H1 (cell line): ENCODE results near the gene TUBA4B. TPM values are rescaled to one million over a fixed set of nuclear protein-coding genes. Genes with fewer than 3 reads are reported as not detected.

ENCODE experiments used
- CTCF ChIA-PET: fragments of 300-600 bp; sonication (Branson Sonifier 250); formaldehyde crosslinking; loops from one replicate; lab custom pipeline; 2021; ENCODE audit not compliant: partially characterized antibody; lab: Charles Lee
- POLR2A ChIA-PET: fragments of 300-600 bp; sonication (Branson Sonifier 250); formaldehyde crosslinking; loops from one replicate; lab custom pipeline; 2021; ENCODE audit warnings: inconsistent platforms; ENCODE audit not compliant: partially characterized antibody; lab: Charles Lee
- DNase-seq, 2 experiments: peaks; one replicate each; pipeline versions ENCODE4 v3.0.0 to v3.0.0-alpha.2; 2010 to 2022; ENCODE audit warnings: low spot score in 2 of 2, low read depth in 1 of 2, mixed read lengths in 1 of 2
- FAIRE-seq: peaks from 2 replicates; lab custom pipeline; 2011; peaks lifted over from hg19 to GRCh38; lab: Jason Lieb, UNC
- H2AFZ ChIP-seq: 2 replicates; pipeline ENCODE4 v1.8.1; 2012; ENCODE audit warnings: low read length, inconsistent platforms
- H2AK5ac ChIP-seq: 2 replicates; pipeline ENCODE4 v1.6.1; 2013; ENCODE audit warnings: low read depth, low read length
- H2BK120ac ChIP-seq: replicated peaks from 2 replicates; pipeline ENCODE3; 2013; ENCODE audit warnings: low read depth, low read length, inconsistent platforms
- H2BK12ac ChIP-seq: 2 replicates; pipeline ENCODE4 v1.6.1; 2013; ENCODE audit warnings: low read depth, low read length
- H2BK15ac ChIP-seq: 2 replicates; pipeline ENCODE4 v1.6.1; 2013; ENCODE audit warnings: low read length
- H2BK20ac ChIP-seq: 2 replicates; pipeline ENCODE4 v1.6.1; 2013; ENCODE audit warnings: low read length
- H2BK5ac ChIP-seq: 2 replicates; pipeline ENCODE4 v1.6.1; 2013; ENCODE audit warnings: low read depth, low read length
- H3K14ac ChIP-seq: 2 replicates; pipeline ENCODE4 v1.6.1; 2013; ENCODE audit warnings: inconsistent platforms; ENCODE audit not compliant: insufficient read length
- H3K18ac ChIP-seq: 2 replicates; pipeline ENCODE4 v1.6.1; 2013; ENCODE audit warnings: low read length; ENCODE audit errors: extremely low read depth
- H3K23ac ChIP-seq: 2 replicates; pipeline ENCODE4 v1.6.1; 2013; ENCODE audit warnings: inconsistent platforms; ENCODE audit not compliant: insufficient read length
- H3K23me2 ChIP-seq: 2 replicates; pipeline ENCODE4 v1.6.1; 2013; ENCODE audit warnings: low read depth, low read length
- H3K27ac ChIP-seq: 2 replicates; pipeline ENCODE4 v1.6.1; 2011; ENCODE audit warnings: low read depth, low read length, inconsistent platforms
- H3K27me3 ChIP-seq, 4 experiments: replicated peaks in 1 of 4; 1 replicate in 1 of 4; 2 replicates in 3 of 4; pipeline versions ENCODE4 v1.6.1 to v1.8.1; 2011 to 2013; ENCODE audit warnings: low read length in 3 of 4, mild to moderate bottlenecking in 3 of 4, inconsistent platforms in 2 of 4, mixed read lengths in 2 of 4, moderate library complexity in 1 of 4; ENCODE audit not compliant: control insufficient read depth in 3 of 4, insufficient read depth in 3 of 4; ENCODE audit errors: extremely low read depth in 1 of 4
- H3K36me3 ChIP-seq, 4 experiments: 2 replicates each; pipeline versions ENCODE4 v1.6.1 to v1.8.1; 2011 to 2013; ENCODE audit warnings: mild to moderate bottlenecking in 4 of 4, low read length in 3 of 4, moderate library complexity in 2 of 4, control low read depth in 1 of 4, inconsistent platforms in 1 of 4; ENCODE audit not compliant: insufficient read depth in 4 of 4, control insufficient read depth in 2 of 4
- H3K4ac ChIP-seq: replicated peaks from 2 replicates; pipeline ENCODE3; 2013; ENCODE audit warnings: low read length, low read depth, mixed read lengths, inconsistent platforms; ENCODE audit not compliant: insufficient read length
- H3K4me1 ChIP-seq, 4 experiments: replicated peaks in 1 of 4; 1 replicate in 1 of 4; 2 replicates in 3 of 4; pipeline versions ENCODE4 v1.6.1 to v1.8.1; 2011 to 2013; ENCODE audit warnings: low read length in 3 of 4, inconsistent platforms in 2 of 4, mixed read lengths in 1 of 4; ENCODE audit not compliant: insufficient read depth in 4 of 4, control insufficient read depth in 3 of 4
- H3K4me2 ChIP-seq, 2 experiments: 2 replicates each; pipeline versions ENCODE4 v1.6.1 to v1.8.1; 2011 to 2013; ENCODE audit warnings: low read depth in 2 of 2, low read length in 2 of 2, control low read depth in 1 of 2, inconsistent platforms in 1 of 2, mild to moderate bottlenecking in 1 of 2; ENCODE audit not compliant: insufficient read depth in 1 of 2
- H3K4me3 ChIP-seq, 4 experiments: fragments of 200-600, 300-600 bp in 1 of 4; sonication (generic), shearing (Covaris generic), sonication (Bioruptor Twin) in 1 of 4; 2 replicates each; pipeline versions ENCODE4 v1.5.1 to v1.8.1; 2011 to 2016; ENCODE audit warnings: low read length in 4 of 4, low read depth in 3 of 4, control low read depth in 2 of 4, inconsistent platforms in 2 of 4, mild to moderate bottlenecking in 2 of 4, mixed read lengths in 1 of 4, moderate library complexity in 1 of 4; ENCODE audit not compliant: insufficient read depth in 2 of 4; ENCODE audit errors: extremely low read depth in 1 of 4
- H3K56ac ChIP-seq: replicated peaks from 2 replicates; pipeline ENCODE3; 2013; ENCODE audit warnings: low read depth, mild to moderate bottlenecking, mixed read lengths, low read length, inconsistent platforms; ENCODE audit not compliant: insufficient read length
- H3K79me1 ChIP-seq: 2 replicates; pipeline ENCODE4 v1.6.1; 2013; ENCODE audit warnings: low read depth, low read length, control low read depth
- H3K79me2 ChIP-seq, 2 experiments: 2 replicates each; pipeline versions ENCODE4 v1.6.1 to v1.8.1; 2012 to 2013; ENCODE audit warnings: low read length in 2 of 2, mild to moderate bottlenecking in 2 of 2, inconsistent platforms in 1 of 2; ENCODE audit not compliant: insufficient read depth in 2 of 2, control insufficient read depth in 1 of 2
- H3K9ac ChIP-seq, 4 experiments: replicated peaks in 1 of 4; 1 replicate in 1 of 4; 2 replicates in 3 of 4; pipeline versions ENCODE4 v1.6.1 to v1.8.1; 2011 to 2013; ENCODE audit warnings: low read depth in 3 of 4, low read length in 3 of 4, control low read depth in 2 of 4, mild to moderate bottlenecking in 2 of 4, moderate library complexity in 2 of 4, inconsistent platforms in 1 of 4; ENCODE audit errors: extremely low read depth in 1 of 4
- H3K9me3 ChIP-seq, 2 experiments: 2 replicates each; pipeline versions ENCODE4 v1.6.1 to v1.8.1; 2012 to 2013; ENCODE audit warnings: mild to moderate bottlenecking in 2 of 2, moderate library complexity in 2 of 2, control low read depth in 1 of 2, inconsistent platforms in 1 of 2, low read depth in 1 of 2, low read length in 1 of 2, mixed read lengths in 1 of 2; ENCODE audit not compliant: insufficient read depth in 2 of 2
- H4K20me1 ChIP-seq, 2 experiments: replicated peaks in 1 of 2; 2 replicates each; pipeline versions ENCODE3 to v1.8.1; 2011 to 2013; ENCODE audit warnings: inconsistent platforms in 2 of 2, low read length in 2 of 2, mild to moderate bottlenecking in 1 of 2; ENCODE audit not compliant: insufficient read depth in 2 of 2, control insufficient read depth in 1 of 2
- H4K5ac ChIP-seq: 2 replicates; pipeline ENCODE4 v1.6.1; 2013; ENCODE audit warnings: low read length, low read depth, mixed read lengths, inconsistent platforms; ENCODE audit not compliant: insufficient read length
- H4K8ac ChIP-seq: 2 replicates; pipeline ENCODE4 v1.8.0; 2013; ENCODE audit warnings: mild to moderate bottlenecking, moderate library complexity, low read length, inconsistent platforms; ENCODE audit not compliant: insufficient read depth; ENCODE audit errors: extremely low read depth
- H4K91ac ChIP-seq: replicated peaks from 2 replicates; pipeline ENCODE3; 2013; ENCODE audit warnings: low read length, mixed read lengths, inconsistent platforms; ENCODE audit not compliant: insufficient read length
- CHD1 ChIP-seq: IDR thresholded peaks from 2 replicates; pipeline ENCODE4 v1.6.1; 2012; ENCODE audit warnings: low read depth, low read length, improper control_type of control experiment
- CHD2 ChIP-seq: IDR thresholded peaks from 2 replicates; pipeline ENCODE4 v1.6.1; 2012; ENCODE audit warnings: low read length, improper control_type of control experiment
- CTCF ChIP-seq, 3 experiments: IDR thresholded peaks; 1 replicate in 2 of 3; 2 replicates in 1 of 3; pipeline versions ENCODE4 v1.5.1 to v1.6.1; 2011; ENCODE audit warnings: low read length in 3 of 3, mild to moderate bottlenecking in 3 of 3, inconsistent platforms in 2 of 3, low read depth in 1 of 3, moderate library complexity in 1 of 3; ENCODE audit not compliant: insufficient read depth in 1 of 3; ENCODE audit errors: control extremely low read depth in 1 of 3
- HDAC6 ChIP-seq: IDR thresholded peaks from one replicate; pipeline ENCODE4 v1.7.1; 2012; ENCODE audit warnings: low read depth, mild to moderate bottlenecking, inconsistent platforms, low read length, moderate library complexity
- MAFK ChIP-seq: IDR thresholded peaks from 2 replicates; pipeline ENCODE4 v1.6.1; 2012; ENCODE audit warnings: low read depth, mild to moderate bottlenecking, improper control_type of control experiment, low read length
- WGBS, 2 experiments: shearing (Covaris generic) in 1 of 2; methylation state at CpG; one replicate each; pipeline versions ENCODE4 v1.1.6 to v1.1.7; 2013 to 2015; ENCODE audit warnings: low lambda C conversion rate in 2 of 2, mixed read lengths in 2 of 2, inconsistent platforms in 1 of 2, low coverage in 1 of 2, missing lambda C conversion rate in 1 of 2; ENCODE audit not compliant: insufficient replicate concordance in 2 of 2, insufficient coverage in 1 of 2, insufficient read length in 1 of 2; ENCODE audit errors: extremely low coverage in 1 of 2, missing lambda C conversion rate in 1 of 2; 5-methylcytosine and 5-hydroxymethylcytosine counted together
- polyA plus RNA-seq, 7 experiments: library from polyadenylated mRNA; depleted of rRNA in 3 of 7; stranded (reverse) in 5 of 7; unstranded in 2 of 7; fragments of >200 nt in 5 of 7; fragments of 200-250 nt in 2 of 7; gene quantifications; 1 replicate in 5 of 7; 2 replicates in 1 of 7; 4 replicates in 1 of 7; pipeline versions ENCODE4 v1.2.1 to v1.2.3, GENCODE V29; 2011 to 2013; ENCODE audit warnings: missing spikeins in 2 of 7, mixed read lengths in 2 of 7
- total RNA-seq: library from RNA; stranded (reverse); fragmentation: NEBNext Ultra II Directional; extraction: Animal tissue kit (Norgen Biotek cat#: 25700); gene quantifications from 2 replicates; pipeline ENCODE4 v1.2.1, GENCODE V29; 2021
- TF ChIP-seq, protein P1 (sequence below): IDR thresholded peaks from 2 replicates; pipeline ENCODE4 v1.6.1; 2012; ENCODE audit warnings: low read length, inconsistent platforms

The TUBA4B gene
- total and polyA plus RNA-seq, 2 of the 8 experiments (the other 6 are each of a cell fraction or from before 2014, with no cell fraction given) = 0.08 to 0.24 TPM

- no peak within 1 kb of the TSS for H2AFZ ChIP-seq
- H3K4me1 ChIP-seq = peaks cover 0 to 6% (median 3%) of the 10 kb centered on the region in 4 experiments; a peak in 5 of 7 replicates
- peak within 1 kb of the TSS; percentile 82 to 97 (median 92) for H3K4me3 ChIP-seq
- no peak within 1 kb of the TSS for H3K14ac ChIP-seq
- 1% methylated on average over 62 of the region's 80 CpGs; no CpG with 5 or more reads in 1 of the 2 experiments for WGBS, 2 experiments
- H2BK12ac ChIP-seq = peak within 1 kb of the TSS; percentile 2; the same call in 1 of the 2 replicates
- no peaks in the 10 kb centered on the region for H4K20me1 ChIP-seq
- peak within 1 kb of the TSS; percentile 41 for H2BK5ac ChIP-seq
- peak within 1 kb of the TSS; percentile 87; the same call in 1 of the 2 replicates for H3K18ac ChIP-seq
- peak within 1 kb of the TSS; percentile 82 to 96 (median 86) for H3K9ac ChIP-seq
- H2BK15ac ChIP-seq = no peak within 1 kb of the TSS
- H3K9me3 ChIP-seq = no peaks in the 10 kb centered on the region
- H2BK20ac ChIP-seq = no peak within 1 kb of the TSS
- H2AK5ac ChIP-seq = no peak within 1 kb of the TSS
- FAIRE-seq = peak; percentile 71
- H4K8ac ChIP-seq = peak within 1 kb of the TSS; percentile 88; the same call in 1 of the 2 replicates
- H3K4me2 ChIP-seq = peak within 1 kb of the TSS; percentile 88 to 91
- peak within 1 kb of the TSS; percentile 32 for H3K4ac ChIP-seq
- peaks cover 7% of the 10 kb centered on the region; the same call in 1 of the 2 replicates for H3K23me2 ChIP-seq
- no peaks in the 10 kb centered on the region; the same call in 1 of the 2 replicates for H3K79me1 ChIP-seq
- peaks cover 18 to 48% (median 35%) of the 10 kb centered on the region in 4 experiments for H3K36me3 ChIP-seq
- H3K23ac ChIP-seq = no peak within 1 kb of the TSS
- peak within 1 kb of the TSS; percentile 52 for H3K56ac ChIP-seq
- no peak within 1 kb of the TSS for H2BK120ac ChIP-seq
- H3K27ac ChIP-seq = peak within 1 kb of the TSS; percentile 71
- ChIA-PET CTCF (interaction anchor here (0.7 to 4.9 kb wide), 10 partner anchors 16 to 124 kb away, joined by 3 to 23 read pairs (median 4); partner anchors contain the start of genes GLB1L and STK16), POLR2A (interaction anchor here (0.7 to 4.6 kb wide), 17 partner anchors 8 to 101 kb away, joined by 3 to 57 read pairs (median 5); partner anchors contain the start of genes ABCB6, CNPPD1, DNAJB2 and GLB1L)
- peaks cover 0 to 12% of the 10 kb centered on the region in 2 experiments; a peak in 2 of 4 replicates for H3K79me2 ChIP-seq
- no peaks in the 10 kb centered on the region; a peak in 1 of 7 replicates for H3K27me3 ChIP-seq
- H4K5ac ChIP-seq = peak within 1 kb of the TSS; percentile 79
- peak; percentile 93 to 95 for DNase-seq
- no peak within 1 kb of the TSS for H4K91ac ChIP-seq
- TF ChIP-seq CHD2 (peak; percentile 91), CHD1 (no peak), CTCF (IDR thresholded peaks at IDR 0.05; ENCODE audit: control extremely low read depth in 1 of 3, insufficient read depth in 1 of 3, low read depth in 1 of 3, low read length in 3 of 3) (no peak), HDAC6 (no peak), MAFK (no peak)
- TF ChIP-seq, protein P1, sequence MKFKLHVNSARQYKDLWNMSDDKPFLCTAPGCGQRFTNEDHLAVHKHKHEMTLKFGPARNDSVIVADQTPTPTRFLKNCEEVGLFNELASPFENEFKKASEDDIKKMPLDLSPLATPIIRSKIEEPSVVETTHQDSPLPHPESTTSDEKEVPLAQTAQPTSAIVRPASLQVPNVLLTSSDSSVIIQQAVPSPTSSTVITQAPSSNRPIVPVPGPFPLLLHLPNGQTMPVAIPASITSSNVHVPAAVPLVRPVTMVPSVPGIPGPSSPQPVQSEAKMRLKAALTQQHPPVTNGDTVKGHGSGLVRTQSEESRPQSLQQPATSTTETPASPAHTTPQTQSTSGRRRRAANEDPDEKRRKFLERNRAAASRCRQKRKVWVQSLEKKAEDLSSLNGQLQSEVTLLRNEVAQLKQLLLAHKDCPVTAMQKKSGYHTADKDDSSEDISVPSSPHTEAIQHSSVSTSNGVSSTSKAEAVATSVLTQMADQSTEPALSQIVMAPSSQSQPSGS = peak; percentile 50; the same call in 1 of the 2 replicates
Measured at GRCh38 chr2:219229305-219230058, 23.6 kb upstream of the TUBA4B start, which contains the start of the genes ANKZF1 and ATG9A. Gene ANKZF1, plus strand, starts transcription at chr2:219229806. Its CDS starts 452 bp downstream, at chr2:219230258. Gene ATG9A, minus strand, starts transcription at chr2:219229636. Its CDS starts 1,612 bp downstream, at chr2:219228024.
